ENCODE results near the gene INSM2.

Gene INSM2

GRCh38 chr14:35578135-35578534, 44.2 kb downstream of the INSM2 start:
- no peaks in the 10 kb centered on the region for H3K36me3 ChIP-seq (ENCODE audit: control insufficient read depth, insufficient read depth, low read length)
- no peak overlapping the region for H3K9ac ChIP-seq (ENCODE audit: low read depth, low read length)
- H3K4me1 ChIP-seq (ENCODE audit: control insufficient read depth, insufficient read depth, low read length) = no peaks in the 10 kb centered on the region
- no peaks in the 10 kb centered on the region for H3K27me3 ChIP-seq (ENCODE audit: control insufficient read depth, insufficient read depth, low read length)
- no peak overlapping the region for H3K4me3 ChIP-seq (ENCODE audit: low read depth, low read length)
- no peak overlapping the region for H3K27ac ChIP-seq (ENCODE audit: low read depth, low read length)
- no peaks in the 10 kb centered on the region for H3K9me3 ChIP-seq (ENCODE audit: control insufficient read depth, insufficient read depth, low read length)

GRCh38 chr14:35578639-35579038, 44.7 kb downstream of the INSM2 start:
- no peaks in the 10 kb centered on the region for H3K36me3 ChIP-seq (ENCODE audit: control insufficient read depth, insufficient read depth, low read length)
- H3K9me3 ChIP-seq (ENCODE audit: control insufficient read depth, insufficient read depth, low read length) = no peaks in the 10 kb centered on the region
- H3K4me1 ChIP-seq (ENCODE audit: control insufficient read depth, insufficient read depth, low read length) = no peaks in the 10 kb centered on the region
- no peak overlapping the region for H3K27ac ChIP-seq (ENCODE audit: low read depth, low read length)
- H3K27me3 ChIP-seq (ENCODE audit: control insufficient read depth, insufficient read depth, low read length) = no peaks in the 10 kb centered on the region
- H3K4me3 ChIP-seq (ENCODE audit: low read depth, low read length) = no peak overlapping the region
- H3K9ac ChIP-seq (ENCODE audit: low read depth, low read length) = no peak overlapping the region

Measured in HUES48 (cell line).